H1 (cell line): ENCODE measurements around the gene SMIM15. TPM values are rescaled to one million over a fixed set of nuclear protein-coding genes. Genes with fewer than 3 reads are reported as not detected.

Source experiments
- HDAC2 ChIP-seq, 2 experiments: fragments of 300-600 bp in 1 of 2; sonication (generic) in 1 of 2; IDR thresholded peaks; 2 replicates each; pipeline ENCODE4 v1.6.1; 2011 to 2012; ENCODE audit warnings: low read depth in 2 of 2, low read length in 2 of 2, mild to moderate bottlenecking in 2 of 2, moderate library complexity in 2 of 2, borderline replicate concordance in 1 of 2, inconsistent platforms in 1 of 2
- polyA plus RNA-seq, 7 experiments: library from polyadenylated mRNA; depleted of rRNA in 3 of 7; stranded (reverse) in 5 of 7; unstranded in 2 of 7; fragments of >200 nt in 5 of 7; fragments of 200-250 nt in 2 of 7; gene quantifications; 1 replicate in 5 of 7; 2 replicates in 1 of 7; 4 replicates in 1 of 7; pipeline versions ENCODE4 v1.2.1 to v1.2.3, GENCODE V29; 2011 to 2013; ENCODE audit warnings: missing spikeins in 2 of 7, mixed read lengths in 2 of 7
- total RNA-seq: library from RNA; stranded (reverse); fragmentation: NEBNext Ultra II Directional; extraction: Animal tissue kit (Norgen Biotek cat#: 25700); gene quantifications from 2 replicates; pipeline ENCODE4 v1.2.1, GENCODE V29; 2021
- TF ChIP-seq, protein P1 (sequence below): fragments of 300-600 bp; sonication (generic); IDR thresholded peaks from 2 replicates; pipeline ENCODE4 v1.7.1; 2012; ENCODE audit warnings: low read length, moderate library complexity, mild to moderate bottlenecking, inconsistent platforms; ENCODE audit not compliant: insufficient replicate concordance

SMIM15 gene
- total and polyA plus RNA-seq, 2 of the 8 experiments (the other 6 are each of a cell fraction or from before 2014, with no cell fraction given), result 17.6 to 53.1 TPM

GRCh38 chr5:61123145-61123544, 39.1 kb downstream of the SMIM15 start (continued):
- TF ChIP-seq, protein P1, sequence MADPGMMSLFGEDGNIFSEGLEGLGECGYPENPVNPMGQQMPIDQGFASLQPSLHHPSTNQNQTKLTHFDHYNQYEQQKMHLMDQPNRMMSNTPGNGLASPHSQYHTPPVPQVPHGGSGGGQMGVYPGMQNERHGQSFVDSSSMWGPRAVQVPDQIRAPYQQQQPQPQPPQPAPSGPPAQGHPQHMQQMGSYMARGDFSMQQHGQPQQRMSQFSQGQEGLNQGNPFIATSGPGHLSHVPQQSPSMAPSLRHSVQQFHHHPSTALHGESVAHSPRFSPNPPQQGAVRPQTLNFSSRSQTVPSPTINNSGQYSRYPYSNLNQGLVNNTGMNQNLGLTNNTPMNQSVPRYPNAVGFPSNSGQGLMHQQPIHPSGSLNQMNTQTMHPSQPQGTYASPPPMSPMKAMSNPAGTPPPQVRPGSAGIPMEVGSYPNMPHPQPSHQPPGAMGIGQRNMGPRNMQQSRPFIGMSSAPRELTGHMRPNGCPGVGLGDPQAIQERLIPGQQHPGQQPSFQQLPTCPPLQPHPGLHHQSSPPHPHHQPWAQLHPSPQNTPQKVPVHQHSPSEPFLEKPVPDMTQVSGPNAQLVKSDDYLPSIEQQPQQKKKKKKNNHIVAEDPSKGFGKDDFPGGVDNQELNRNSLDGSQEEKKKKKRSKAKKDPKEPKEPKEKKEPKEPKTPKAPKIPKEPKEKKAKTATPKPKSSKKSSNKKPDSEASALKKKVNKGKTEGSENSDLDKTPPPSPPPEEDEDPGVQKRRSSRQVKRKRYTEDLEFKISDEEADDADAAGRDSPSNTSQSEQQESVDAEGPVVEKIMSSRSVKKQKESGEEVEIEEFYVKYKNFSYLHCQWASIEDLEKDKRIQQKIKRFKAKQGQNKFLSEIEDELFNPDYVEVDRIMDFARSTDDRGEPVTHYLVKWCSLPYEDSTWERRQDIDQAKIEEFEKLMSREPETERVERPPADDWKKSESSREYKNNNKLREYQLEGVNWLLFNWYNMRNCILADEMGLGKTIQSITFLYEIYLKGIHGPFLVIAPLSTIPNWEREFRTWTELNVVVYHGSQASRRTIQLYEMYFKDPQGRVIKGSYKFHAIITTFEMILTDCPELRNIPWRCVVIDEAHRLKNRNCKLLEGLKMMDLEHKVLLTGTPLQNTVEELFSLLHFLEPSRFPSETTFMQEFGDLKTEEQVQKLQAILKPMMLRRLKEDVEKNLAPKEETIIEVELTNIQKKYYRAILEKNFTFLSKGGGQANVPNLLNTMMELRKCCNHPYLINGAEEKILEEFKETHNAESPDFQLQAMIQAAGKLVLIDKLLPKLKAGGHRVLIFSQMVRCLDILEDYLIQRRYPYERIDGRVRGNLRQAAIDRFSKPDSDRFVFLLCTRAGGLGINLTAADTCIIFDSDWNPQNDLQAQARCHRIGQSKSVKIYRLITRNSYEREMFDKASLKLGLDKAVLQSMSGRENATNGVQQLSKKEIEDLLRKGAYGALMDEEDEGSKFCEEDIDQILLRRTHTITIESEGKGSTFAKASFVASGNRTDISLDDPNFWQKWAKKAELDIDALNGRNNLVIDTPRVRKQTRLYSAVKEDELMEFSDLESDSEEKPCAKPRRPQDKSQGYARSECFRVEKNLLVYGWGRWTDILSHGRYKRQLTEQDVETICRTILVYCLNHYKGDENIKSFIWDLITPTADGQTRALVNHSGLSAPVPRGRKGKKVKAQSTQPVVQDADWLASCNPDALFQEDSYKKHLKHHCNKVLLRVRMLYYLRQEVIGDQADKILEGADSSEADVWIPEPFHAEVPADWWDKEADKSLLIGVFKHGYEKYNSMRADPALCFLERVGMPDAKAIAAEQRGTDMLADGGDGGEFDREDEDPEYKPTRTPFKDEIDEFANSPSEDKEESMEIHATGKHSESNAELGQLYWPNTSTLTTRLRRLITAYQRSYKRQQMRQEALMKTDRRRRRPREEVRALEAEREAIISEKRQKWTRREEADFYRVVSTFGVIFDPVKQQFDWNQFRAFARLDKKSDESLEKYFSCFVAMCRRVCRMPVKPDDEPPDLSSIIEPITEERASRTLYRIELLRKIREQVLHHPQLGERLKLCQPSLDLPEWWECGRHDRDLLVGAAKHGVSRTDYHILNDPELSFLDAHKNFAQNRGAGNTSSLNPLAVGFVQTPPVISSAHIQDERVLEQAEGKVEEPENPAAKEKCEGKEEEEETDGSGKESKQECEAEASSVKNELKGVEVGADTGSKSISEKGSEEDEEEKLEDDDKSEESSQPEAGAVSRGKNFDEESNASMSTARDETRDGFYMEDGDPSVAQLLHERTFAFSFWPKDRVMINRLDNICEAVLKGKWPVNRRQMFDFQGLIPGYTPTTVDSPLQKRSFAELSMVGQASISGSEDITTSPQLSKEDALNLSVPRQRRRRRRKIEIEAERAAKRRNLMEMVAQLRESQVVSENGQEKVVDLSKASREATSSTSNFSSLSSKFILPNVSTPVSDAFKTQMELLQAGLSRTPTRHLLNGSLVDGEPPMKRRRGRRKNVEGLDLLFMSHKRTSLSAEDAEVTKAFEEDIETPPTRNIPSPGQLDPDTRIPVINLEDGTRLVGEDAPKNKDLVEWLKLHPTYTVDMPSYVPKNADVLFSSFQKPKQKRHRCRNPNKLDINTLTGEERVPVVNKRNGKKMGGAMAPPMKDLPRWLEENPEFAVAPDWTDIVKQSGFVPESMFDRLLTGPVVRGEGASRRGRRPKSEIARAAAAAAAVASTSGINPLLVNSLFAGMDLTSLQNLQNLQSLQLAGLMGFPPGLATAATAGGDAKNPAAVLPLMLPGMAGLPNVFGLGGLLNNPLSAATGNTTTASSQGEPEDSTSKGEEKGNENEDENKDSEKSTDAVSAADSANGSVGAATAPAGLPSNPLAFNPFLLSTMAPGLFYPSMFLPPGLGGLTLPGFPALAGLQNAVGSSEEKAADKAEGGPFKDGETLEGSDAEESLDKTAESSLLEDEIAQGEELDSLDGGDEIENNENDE, result no peak
- TF ChIP-seq HDAC2 (IDR thresholded peaks at IDR 0.05; ENCODE audit: borderline replicate concordance in 1 of 2, low read depth in 2 of 2, low read length in 2 of 2), result no peak
